Hepatocyte (in vitro differentiated cells): ENCODE measurements around the gene EFNA2.
"Not testable (repeated sequence)": the region's sequence is repeated elsewhere in the genome, so short reads cannot be mapped to it uniquely, and the experiment has no call there.

Experiments
- EZH2phosphoT487 ChIP-seq: fragments of 200-600 bp; sonication (generic); IDR thresholded peaks from one replicate; pipeline ENCODE4 v1.6.1; 2018; ENCODE audit warnings: antibody characterized with exemption, mild to moderate bottlenecking, low read depth, moderate library complexity; ENCODE audit not compliant: unreplicated experiment, severe bottlenecking
- TF ChIP-seq, protein P1 (sequence below): fragments of 200-600 bp; sonication (generic); IDR thresholded peaks from 2 replicates; pipeline ENCODE4 v1.5.1; 2016; ENCODE audit warnings: antibody characterized with exemption, mild to moderate bottlenecking; ENCODE audit not compliant: poor library complexity

DNA sequence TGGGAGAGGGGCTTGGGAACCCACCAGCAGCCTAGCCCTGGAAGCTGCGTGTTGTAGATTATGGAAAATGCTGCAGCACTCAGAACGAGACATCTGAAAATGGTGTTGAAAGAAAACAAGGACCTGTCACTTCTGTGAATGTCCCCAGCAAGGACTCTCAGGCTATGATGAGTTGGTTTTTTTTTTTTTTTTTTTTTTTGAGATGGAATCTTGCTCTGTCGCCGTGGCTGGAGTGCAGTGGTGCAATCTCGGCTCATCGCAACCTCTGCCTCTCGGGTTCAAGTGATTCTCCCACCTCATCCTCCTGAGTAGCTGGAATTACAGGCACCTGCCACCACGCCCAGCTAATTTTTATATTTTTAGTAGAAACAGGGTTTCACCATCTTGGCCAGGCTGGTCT, 46.5 kb downstream of the EFNA2 start:
- TF ChIP-seq, protein P1, sequence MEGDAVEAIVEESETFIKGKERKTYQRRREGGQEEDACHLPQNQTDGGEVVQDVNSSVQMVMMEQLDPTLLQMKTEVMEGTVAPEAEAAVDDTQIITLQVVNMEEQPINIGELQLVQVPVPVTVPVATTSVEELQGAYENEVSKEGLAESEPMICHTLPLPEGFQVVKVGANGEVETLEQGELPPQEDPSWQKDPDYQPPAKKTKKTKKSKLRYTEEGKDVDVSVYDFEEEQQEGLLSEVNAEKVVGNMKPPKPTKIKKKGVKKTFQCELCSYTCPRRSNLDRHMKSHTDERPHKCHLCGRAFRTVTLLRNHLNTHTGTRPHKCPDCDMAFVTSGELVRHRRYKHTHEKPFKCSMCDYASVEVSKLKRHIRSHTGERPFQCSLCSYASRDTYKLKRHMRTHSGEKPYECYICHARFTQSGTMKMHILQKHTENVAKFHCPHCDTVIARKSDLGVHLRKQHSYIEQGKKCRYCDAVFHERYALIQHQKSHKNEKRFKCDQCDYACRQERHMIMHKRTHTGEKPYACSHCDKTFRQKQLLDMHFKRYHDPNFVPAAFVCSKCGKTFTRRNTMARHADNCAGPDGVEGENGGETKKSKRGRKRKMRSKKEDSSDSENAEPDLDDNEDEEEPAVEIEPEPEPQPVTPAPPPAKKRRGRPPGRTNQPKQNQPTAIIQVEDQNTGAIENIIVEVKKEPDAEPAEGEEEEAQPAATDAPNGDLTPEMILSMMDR, result not testable (repeated sequence)
- not testable (repeated sequence) for TF ChIP-seq EZH2phosphoT487
